Tibial nerve (tissue), 4 donors: ENCODE results near the gene SKI.

Experiments
- CTCF ChIP-seq, 5 experiments: fragments of 200-600 bp in 3 of 5; fragments of 450-650 bp in 2 of 5; sonication (generic) in 3 of 5; IDR thresholded peaks; one replicate each; pipeline ENCODE4 v1.5.1; 2016 to 2019; ENCODE audit warnings: antibody characterized with exemption in 5 of 5, mild to moderate bottlenecking in 3 of 5, moderate library complexity in 2 of 5
- EP300 ChIP-seq, 2 donors: sonication (generic); formaldehyde crosslinking; IDR thresholded peaks; one replicate each; pipeline ENCODE4 v1.6.1; 2017; ENCODE audit warnings: antibody characterized with exemption in 2 of 2, mild to moderate bottlenecking in 1 of 2
- POLR2A ChIP-seq, 2 donors: fragments of 450-650 bp; IDR thresholded peaks; one replicate each; pipeline ENCODE4 v1.6.1; 2017; ENCODE audit warnings: antibody characterized with exemption in 2 of 2, mild to moderate bottlenecking in 2 of 2, moderate library complexity in 2 of 2

GRCh38 chr1:2344744-2345296 lies 116.7 kb downstream of the SKI start:
- TF ChIP-seq CTCF (IDR thresholded peaks at IDR 0.05) (no peak), POLR2A (IDR thresholded peaks at IDR 0.05) (no peak), EP300 (IDR thresholded peaks at IDR 0.05) (no peak)
